ENCODE data around the gene CFAP300.

CFAP300 gene

GRCh38 chr11:102047305-102047924 is at the start of gene CFAP300:
CFAP300 (plus strand) TSS chr11:102047437; CDS start chr11:102047471, 34 bp downstream.
- peak; percentile 93 for DNase-seq

- no peak for DNase-seq
Observed at GRCh38 chr11:102001657-102002338, 45.4 kb upstream of the CFAP300 start.

- DNase-seq, result no peak
Observed at GRCh38 chr11:102004220-102004619, 43.0 kb upstream of the CFAP300 start.

GRCh38 chr11:102005306-102005705 is 41.9 kb upstream of the CFAP300 start:
- no peak for DNase-seq

- no peak for DNase-seq
Observed at GRCh38 chr11:102006835-102007566, 40.2 kb upstream of the CFAP300 start.

GRCh38 chr11:102007567-102008437 is 39.4 kb upstream of the CFAP300 start:
- DNase-seq, result peak; percentile 21

- DNase-seq, result no peak
Observed at GRCh38 chr11:102010776-102011494, 36.3 kb upstream of the CFAP300 start.

- DNase-seq, result no peak
Observed at GRCh38 chr11:102012946-102013345, 34.3 kb upstream of the CFAP300 start.

GRCh38 chr11:102014756-102015155 is 32.5 kb upstream of the CFAP300 start:
- no peak for DNase-seq

GRCh38 chr11:102017026-102017425 is 30.2 kb upstream of the CFAP300 start:
- no peak for DNase-seq

- no peak for DNase-seq
Observed at GRCh38 chr11:102026217-102026616, 21.0 kb upstream of the CFAP300 start.

GRCh38 chr11:102026959-102027358 is 20.3 kb upstream of the CFAP300 start:
- DNase-seq, result no peak

- no peak for DNase-seq
Observed at GRCh38 chr11:102036757-102037156, 10.5 kb upstream of the CFAP300 start.

GRCh38 chr11:102046841-102047240 is 396 bp upstream of the CFAP300 start:
- DNase-seq, result no peak

GRCh38 chr11:102050927-102051575 is 3.8 kb downstream of the CFAP300 start:
- no peak for DNase-seq

GRCh38 chr11:102061276-102061675 is 14.0 kb downstream of the CFAP300 start:
- DNase-seq, result no peak

- DNase-seq, result no peak
Observed at GRCh38 chr11:102062106-102062505, 14.9 kb downstream of the CFAP300 start.

GRCh38 chr11:102064316-102064715 is 17.1 kb downstream of the CFAP300 start:
- no peak for DNase-seq

GRCh38 chr11:102070766-102071165 is 23.5 kb downstream of the CFAP300 start:
- no peak for DNase-seq

GRCh38 chr11:102071497-102072472 is 24.5 kb downstream of the CFAP300 start:
- no peak for DNase-seq
